Sigmoid colon (tissue), 7 donors: ENCODE measurements around the gene CCDC192. TPM values are rescaled to one million over a fixed set of nuclear protein-coding genes. Genes with fewer than 3 reads are reported as not detected.

Experiments used
- DNase-seq: peaks from one replicate; pipeline ENCODE4 v3.0.0-alpha.2; 2019
- H3K27ac ChIP-seq, 4 donors: fragments of 200-600 bp; sonication (generic); one replicate each; pipeline ENCODE4 v1.5.1; 2016 to 2019; ENCODE audit warnings: mild to moderate bottlenecking in 1 of 4
- H3K27me3 ChIP-seq, 3 donors: fragments of 200-600 bp; sonication (generic); one replicate each; pipeline ENCODE4 v1.5.1; 2019; ENCODE audit warnings: mild to moderate bottlenecking in 1 of 3
- H3K36me3 ChIP-seq, 4 donors: fragments of 200-600 bp; sonication (generic); one replicate each; pipeline ENCODE4 v1.5.1; 2016 to 2019
- H3K4me1 ChIP-seq, 4 donors: fragments of 200-600 bp; sonication (generic); one replicate each; pipeline ENCODE4 v1.5.1; 2017 to 2019
- H3K4me3 ChIP-seq, 4 donors: fragments of 200-600 bp; sonication (generic); one replicate each; pipeline ENCODE4 v1.5.1; 2017 to 2019; ENCODE audit warnings: mild to moderate bottlenecking in 2 of 4, moderate library complexity in 1 of 4
- H3K9me3 ChIP-seq, 4 donors: fragments of 200-600 bp in 3 of 4; sonication (generic) in 3 of 4; one replicate each; pipeline versions ENCODE4 v1.5.1 to v1.6.1; 2013 to 2019
- CTCF ChIP-seq, 4 experiments: fragments of 450-650 bp in 3 of 4; fragments of 200-600 bp in 1 of 4; IDR thresholded peaks; one replicate each; pipeline ENCODE4 v1.5.1; 2016 to 2019; ENCODE audit warnings: antibody characterized with exemption in 4 of 4, mild to moderate bottlenecking in 3 of 4, moderate library complexity in 2 of 4
- EP300 ChIP-seq, 4 donors: sonication (generic); formaldehyde crosslinking; IDR thresholded peaks; one replicate each; pipeline ENCODE4 v1.6.1; 2017; ENCODE audit warnings: antibody characterized with exemption in 4 of 4
- POLR2A ChIP-seq, 2 donors: fragments of 450-650 bp; IDR thresholded peaks; one replicate each; pipeline ENCODE4 v1.6.1; 2016; ENCODE audit warnings: antibody characterized with exemption in 2 of 2, mild to moderate bottlenecking in 2 of 2, moderate library complexity in 2 of 2
- POLR2AphosphoS5 ChIP-seq, 4 donors: sonication (generic); formaldehyde crosslinking; IDR thresholded peaks; one replicate each; pipeline ENCODE4 v1.6.1; 2017; ENCODE audit warnings: antibody characterized with exemption in 4 of 4
- WGBS, 2 donors: extraction: QIAGEN DNeasy Blood & Tissue Kit; methylation state at CpG; one replicate each; pipeline ENCODE4 v1.1.7; 2013; 5-methylcytosine and 5-hydroxymethylcytosine counted together
- intact Hi-C: fragments of 100-400 bp; cut with DNase I; formaldehyde crosslinking; loops from one replicate; pipeline ENCODE4 v1.15.1; 2023
- polyA plus RNA-seq, 3 donors: library from polyadenylated mRNA; stranded (reverse); fragments of 200-250 nt; gene quantifications; one replicate each; pipeline ENCODE4 v1.2.3, GENCODE V29; 2013
- total RNA-seq, 4 donors: library from RNA; depleted of rRNA; stranded (reverse); fragments of >200 nt; gene quantifications; one replicate each; pipeline ENCODE4 v1.1.0, GENCODE V29; 2016
- donor health status: healthy with polysubstance abuse.
- donor health status: Bipolar disorder and iron deficiency.
- donor health status: healthy.

CCDC192 gene
- total and polyA plus RNA-seq, 7 donors, result 0.36 to 2.4 TPM; not detected in 5

DNA sequence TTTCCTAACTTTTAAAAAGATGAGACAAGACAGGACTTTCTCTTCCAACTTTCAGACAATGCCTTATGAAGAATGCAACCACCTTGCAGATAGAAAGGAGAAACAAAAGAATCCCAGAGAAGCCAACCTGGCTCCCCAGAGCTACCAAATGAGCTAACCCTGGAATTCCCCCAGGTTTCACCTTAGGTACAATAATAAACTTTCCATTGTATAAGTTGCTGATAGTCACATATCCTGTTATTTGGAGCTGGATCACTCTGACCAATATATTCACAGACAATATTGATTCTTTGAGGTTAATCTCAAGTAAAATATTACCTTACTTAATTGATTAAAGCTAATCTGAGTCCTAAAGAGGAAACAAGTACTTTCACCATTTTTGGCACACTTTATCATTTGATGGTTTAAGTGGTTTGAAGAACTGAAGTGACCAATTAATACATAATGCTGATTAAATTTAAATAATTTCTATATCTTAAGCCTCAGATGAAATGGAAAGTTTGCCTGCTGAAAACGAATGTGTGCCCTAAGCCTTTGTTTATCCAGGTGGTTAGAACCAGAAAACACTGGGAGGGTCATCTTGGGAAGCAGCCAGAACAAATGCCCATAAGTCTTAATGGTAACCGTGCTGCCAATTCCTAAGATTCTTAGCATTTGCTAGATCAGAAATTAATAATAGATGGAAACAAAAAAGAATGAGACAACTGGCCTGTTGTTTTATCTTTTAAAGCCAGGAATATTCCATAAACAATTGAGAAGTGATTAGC, 220.8 kb downstream of the CCDC192 start:
- TF ChIP-seq EP300 (IDR thresholded peaks at IDR 0.05) (no peak), CTCF (IDR thresholded peaks at IDR 0.05) (no peak), POLR2A (IDR thresholded peaks at IDR 0.05) (no peak), POLR2AphosphoS5 (IDR thresholded peaks at IDR 0.05) (no peak)
- Histone ChIP-seq H3K9me3 (no peaks in the 10 kb centered on the region), H3K36me3 (no peaks in the 10 kb centered on the region), H3K4me3 (no peak overlapping the region), H3K4me1 (no peaks in the 10 kb centered on the region), H3K27ac (no peak overlapping the region), H3K27me3 (no peaks in the 10 kb centered on the region)
- 13 to 59% methylated on average over 2 of the region's 2 CpGs for WGBS, 2 donors
- intact Hi-C loops, result no loop called here
- DNase-seq, result no peak

DNA sequence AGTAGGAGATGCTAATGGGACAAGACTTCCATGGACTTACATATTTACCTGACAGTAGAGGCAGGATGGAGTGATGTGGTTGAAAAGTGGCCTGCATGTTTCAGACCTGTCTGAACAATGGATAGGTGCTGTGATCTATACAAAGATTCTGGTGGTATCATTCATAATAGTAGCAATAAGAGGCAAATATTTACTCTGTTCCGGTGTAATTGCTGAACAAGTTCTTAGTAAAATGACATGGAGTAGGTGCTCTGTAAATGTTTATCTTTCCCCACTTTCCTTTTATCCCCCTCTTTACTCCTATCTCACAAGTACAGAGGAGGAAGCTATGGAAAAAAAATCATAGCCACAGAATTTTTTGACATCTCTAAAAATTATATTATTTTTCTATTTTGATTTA, 221.4 kb downstream of the CCDC192 start:
- H3K27ac ChIP-seq, result no peak overlapping the region
- TF ChIP-seq POLR2AphosphoS5 (IDR thresholded peaks at IDR 0.05), result no peak
- TF ChIP-seq EP300 (IDR thresholded peaks at IDR 0.05), result no peak
- TF ChIP-seq POLR2A (IDR thresholded peaks at IDR 0.05), result no peak
- no peak for TF ChIP-seq CTCF (IDR thresholded peaks at IDR 0.05)
- intact Hi-C loops, result no loop called here

GRCh38 chr5:127925916-127926315, 222.7 kb downstream of the CCDC192 start:
- H3K27ac ChIP-seq, result no peak overlapping the region
- H3K4me3 ChIP-seq, result no peak overlapping the region
- H3K9me3 ChIP-seq, result no peaks in the 10 kb centered on the region
- no peak for DNase-seq
- TF ChIP-seq POLR2A (IDR thresholded peaks at IDR 0.05) (no peak), CTCF (IDR thresholded peaks at IDR 0.05) (no peak), EP300 (IDR thresholded peaks at IDR 0.05) (no peak)
- no peaks in the 10 kb centered on the region for H3K4me1 ChIP-seq
- intact Hi-C loops, result no loop called here
- H3K36me3 ChIP-seq, result no peaks in the 10 kb centered on the region
- 13 to 49% methylated on average over 4 of the region's 4 CpGs for WGBS, 2 donors
- no peaks in the 10 kb centered on the region for H3K27me3 ChIP-seq

More for the DNA sequence above, 221.4 kb downstream of the CCDC192 start:
- Histone ChIP-seq H3K9me3 (no peaks in the 10 kb centered on the region), H3K4me3 (no peak overlapping the region), H3K36me3 (no peaks in the 10 kb centered on the region), H3K4me1 (no peaks in the 10 kb centered on the region), H3K27me3 (no peaks in the 10 kb centered on the region)
- WGBS, 2 donors, result 7 to 60% methylated on average over 1 of the region's 1 CpG
- no peak for DNase-seq

- TF ChIP-seq CTCF (IDR thresholded peaks at IDR 0.05) (no peak), EP300 (IDR thresholded peaks at IDR 0.05) (no peak), POLR2A (IDR thresholded peaks at IDR 0.05) (no peak)
- Histone ChIP-seq H3K9me3 (no peaks in the 10 kb centered on the region), H3K27me3 (no peaks in the 10 kb centered on the region), H3K36me3 (no peaks in the 10 kb centered on the region), H3K4me1 (no peaks in the 10 kb centered on the region), H3K4me3 (no peak overlapping the region), H3K27ac (no peak overlapping the region)
- intact Hi-C loops, result no loop called here
- no peak for DNase-seq
- WGBS, 2 donors, result 95 to 96% methylated on average over 3 of the region's 3 CpGs
Observed at GRCh38 chr5:127926974-127927373, 223.8 kb downstream of the CCDC192 start.

DNA sequence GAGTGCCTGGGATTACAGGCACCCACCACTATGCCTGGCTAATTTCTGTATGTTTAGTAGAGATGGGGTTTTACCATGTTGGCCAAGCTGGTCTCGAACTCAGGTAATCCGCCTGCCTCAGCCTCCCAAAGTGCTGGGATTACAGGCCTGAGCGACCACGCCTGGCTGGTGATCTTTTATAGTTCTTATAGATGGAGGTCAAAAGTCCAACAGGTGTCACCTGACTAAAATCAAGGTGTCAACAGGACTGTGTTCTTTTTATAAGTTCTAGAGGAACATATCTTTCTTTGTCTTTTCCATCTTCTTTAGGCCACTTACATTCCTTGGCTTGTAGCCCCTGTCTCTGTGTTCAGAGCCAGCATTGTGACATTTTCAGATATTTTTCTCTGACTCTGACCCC, 224.9 kb downstream of the CCDC192 start:
- no peak for DNase-seq
- Histone ChIP-seq H3K36me3 (no peaks in the 10 kb centered on the region), H3K9me3 (no peaks in the 10 kb centered on the region), H3K27me3 (no peaks in the 10 kb centered on the region), H3K4me1 (no peaks in the 10 kb centered on the region), H3K27ac (no peak overlapping the region), H3K4me3 (no peak overlapping the region)
- intact Hi-C loops, result no loop called here
- TF ChIP-seq POLR2AphosphoS5 (IDR thresholded peaks at IDR 0.05), result no peak
- no peak for TF ChIP-seq CTCF (IDR thresholded peaks at IDR 0.05)
- TF ChIP-seq POLR2A (IDR thresholded peaks at IDR 0.05), result no peak
- no peak for TF ChIP-seq EP300 (IDR thresholded peaks at IDR 0.05)
- WGBS, 2 donors, result 59 to 86% methylated on average over 4 of the region's 4 CpGs
